A673 (cell line): Measurements from ENCODE around the gene FHIT.

ENCODE experiments used
- EZH2 ChIP-seq: fragments of 200-600 bp; sonication (generic); IDR thresholded peaks from 2 replicates; pipeline ENCODE4 v1.6.1; 2017; ENCODE audit warnings: borderline replicate concordance, low read depth, mild to moderate bottlenecking, mixed read lengths, antibody characterized with exemption, low read length; ENCODE audit not compliant: poor library complexity, severe bottlenecking
- TF ChIP-seq, protein P1 (sequence below): fragments of 300-800, 200-600 bp; sonication (generic); conservative IDR thresholded peaks from 2 replicates; pipeline ENCODE4 v1.5.1; 2017; ENCODE audit warnings: low read depth, mild to moderate bottlenecking, antibody characterized with exemption, low read length, moderate library complexity, mixed read lengths

DNA sequence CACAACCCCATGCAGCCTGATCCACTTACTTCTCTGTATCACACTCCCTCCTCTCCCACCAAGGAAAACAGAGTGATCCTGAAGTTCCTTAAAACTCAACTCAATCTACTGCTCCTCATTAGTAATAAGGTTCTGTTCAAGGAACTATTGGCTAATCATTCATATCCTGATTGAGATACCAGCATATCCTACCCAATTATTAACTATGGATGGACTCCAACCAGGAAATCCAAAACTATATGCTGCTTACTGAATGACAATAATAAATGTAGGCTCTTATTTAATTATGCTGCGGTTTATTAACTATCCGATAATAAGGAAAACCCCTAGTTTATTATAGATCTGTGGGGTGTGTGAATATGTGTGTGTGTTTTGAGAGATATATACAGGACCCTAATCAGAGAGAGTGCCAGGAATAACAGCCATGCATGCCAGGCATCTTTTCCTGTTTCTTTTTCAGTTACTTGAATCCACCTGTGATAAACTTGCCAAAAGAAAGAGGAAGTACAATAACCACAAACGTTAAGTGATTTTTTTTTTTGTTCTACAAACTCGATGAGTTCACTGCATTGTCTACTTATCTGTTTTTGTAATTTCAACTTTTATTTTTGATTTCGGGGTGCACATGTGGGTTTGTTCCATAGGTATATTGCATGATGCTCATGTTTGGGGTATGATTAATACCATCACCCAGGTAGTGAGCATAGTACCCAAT is 1169.7 kb downstream of the FHIT start:
- TF ChIP-seq, protein P1, sequence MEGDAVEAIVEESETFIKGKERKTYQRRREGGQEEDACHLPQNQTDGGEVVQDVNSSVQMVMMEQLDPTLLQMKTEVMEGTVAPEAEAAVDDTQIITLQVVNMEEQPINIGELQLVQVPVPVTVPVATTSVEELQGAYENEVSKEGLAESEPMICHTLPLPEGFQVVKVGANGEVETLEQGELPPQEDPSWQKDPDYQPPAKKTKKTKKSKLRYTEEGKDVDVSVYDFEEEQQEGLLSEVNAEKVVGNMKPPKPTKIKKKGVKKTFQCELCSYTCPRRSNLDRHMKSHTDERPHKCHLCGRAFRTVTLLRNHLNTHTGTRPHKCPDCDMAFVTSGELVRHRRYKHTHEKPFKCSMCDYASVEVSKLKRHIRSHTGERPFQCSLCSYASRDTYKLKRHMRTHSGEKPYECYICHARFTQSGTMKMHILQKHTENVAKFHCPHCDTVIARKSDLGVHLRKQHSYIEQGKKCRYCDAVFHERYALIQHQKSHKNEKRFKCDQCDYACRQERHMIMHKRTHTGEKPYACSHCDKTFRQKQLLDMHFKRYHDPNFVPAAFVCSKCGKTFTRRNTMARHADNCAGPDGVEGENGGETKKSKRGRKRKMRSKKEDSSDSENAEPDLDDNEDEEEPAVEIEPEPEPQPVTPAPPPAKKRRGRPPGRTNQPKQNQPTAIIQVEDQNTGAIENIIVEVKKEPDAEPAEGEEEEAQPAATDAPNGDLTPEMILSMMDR, result no peak
- no peak for TF ChIP-seq EZH2
